HG02870 (cell line): ENCODE results near the gene SUSD5.
"Not testable (repeated sequence)": the region's sequence is repeated elsewhere in the genome, so short reads cannot be mapped to it uniquely, and the experiment has no call there.

Source experiments
- ATAC-seq: cut with Tn5 transposase; IDR thresholded peaks from one replicate; pipeline ENCODE4 v1.9.1; 2021; ENCODE audit warnings: mild to moderate bottlenecking, moderate library complexity; ENCODE audit not compliant: unreplicated experiment

Gene SUSD5

DNA sequence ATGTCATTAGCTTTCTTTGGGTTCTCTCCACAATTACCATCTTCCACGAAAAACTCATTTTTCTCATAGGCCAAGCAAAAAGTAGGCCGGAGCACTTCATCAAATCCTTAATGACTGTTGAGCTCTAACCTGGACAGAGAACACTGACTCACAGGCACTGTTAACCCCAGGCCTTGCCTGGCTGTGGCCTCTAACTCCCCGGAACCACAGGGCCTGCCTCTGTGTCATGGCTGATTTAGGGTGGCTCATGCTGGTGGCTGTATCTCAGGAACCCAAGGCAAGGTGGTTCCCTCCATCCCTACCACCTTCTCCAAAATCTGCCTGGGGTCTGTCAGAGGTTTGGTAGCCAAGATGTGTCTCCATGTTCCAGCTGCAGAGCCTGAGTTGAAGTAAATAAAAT lies 101.1 kb downstream of the SUSD5 start:
- ATAC-seq, result no peak

- no peak for ATAC-seq
Observed at GRCh38 chr3:33115024-33115768, 103.4 kb downstream of the SUSD5 start.

DNA sequence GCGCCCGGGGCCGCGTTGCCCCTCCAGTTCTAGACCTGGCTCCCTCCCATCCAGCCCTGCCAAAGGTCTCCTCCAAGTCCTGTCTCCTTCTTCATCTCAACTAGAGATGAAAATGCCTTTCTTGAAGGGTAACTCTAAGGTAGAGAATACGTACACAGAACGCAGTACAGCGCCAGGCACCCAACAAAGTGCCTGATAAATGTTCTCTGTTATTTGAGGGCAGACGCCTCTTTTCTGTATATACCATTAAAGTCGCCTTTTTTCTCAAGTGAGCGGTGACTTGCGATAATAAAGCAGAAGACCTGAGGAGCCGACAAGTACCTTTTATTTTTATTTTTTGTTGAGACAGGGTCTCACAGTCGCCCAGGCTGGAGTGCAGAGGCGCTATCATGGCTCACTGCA lies 104.0 kb downstream of the SUSD5 start:
- no peak for ATAC-seq

GRCh38 chr3:33113772-33114621 lies 104.6 kb downstream of the SUSD5 start, which contains the start of gene CRTAP:
Gene CRTAP (plus strand): TSS chr3:33114014. CDS start chr3:33114078, 64 bp downstream.
- ATAC-seq, result peak; percentile 71

DNA sequence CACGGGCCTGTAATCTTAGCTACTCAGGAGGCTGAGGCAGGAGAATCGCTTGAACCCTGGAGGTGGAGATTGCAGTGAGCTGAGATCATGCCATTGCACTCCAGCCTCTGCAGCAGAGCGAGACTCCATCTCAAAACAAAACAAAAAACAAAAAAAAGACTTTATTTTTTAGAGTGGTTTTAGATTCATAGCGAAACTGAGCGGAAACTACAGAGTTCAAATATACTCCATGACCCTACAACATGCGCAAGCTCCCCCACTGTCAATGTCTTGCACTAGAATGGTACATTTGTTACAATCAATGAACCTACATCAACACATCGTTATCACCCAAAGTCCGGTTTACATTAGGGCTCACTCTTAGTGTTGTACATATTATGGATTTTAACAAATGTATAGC lies 107.0 kb downstream of the SUSD5 start:
- peak; percentile 54 for ATAC-seq

DNA sequence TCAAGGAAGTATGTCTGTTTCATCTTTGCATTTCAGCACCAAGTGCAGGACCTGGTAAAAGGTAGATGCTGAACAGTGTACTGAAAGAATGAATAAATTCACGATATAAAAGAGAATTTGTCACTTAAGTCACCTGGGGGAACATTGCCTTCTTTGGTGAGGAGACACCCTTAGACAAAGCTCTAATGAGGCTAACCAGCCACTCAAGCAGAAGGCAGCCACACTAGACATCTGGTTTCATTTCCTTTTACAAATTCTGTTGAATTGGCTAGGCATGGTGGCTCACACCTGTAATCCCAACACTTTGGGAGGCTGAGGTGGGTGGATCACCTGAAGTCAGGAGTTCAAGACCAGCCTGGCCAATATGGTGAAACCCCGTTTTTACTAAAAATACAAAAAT lies 111.8 kb downstream of the SUSD5 start:
- not testable (repeated sequence) for ATAC-seq

- no peak for ATAC-seq
Observed at GRCh38 chr3:33105341-33105948, 113.2 kb downstream of the SUSD5 start.

- no peak for ATAC-seq
Observed at GRCh38 chr3:33104803-33105202, 113.8 kb downstream of the SUSD5 start.

GRCh38 chr3:33103480-33103879 lies 115.1 kb downstream of the SUSD5 start:
- ATAC-seq, result no peak

GRCh38 chr3:33103034-33103433 lies 115.6 kb downstream of the SUSD5 start:
- ATAC-seq, result no peak

GRCh38 chr3:33100229-33100628 lies 118.4 kb downstream of the SUSD5 start:
- ATAC-seq, result no peak
